Mesenchymal stem cell (in vitro differentiated cells and primary cell): Measurements from ENCODE around the gene ACRBP.
A peak's percentile ranks its signal among the peaks of the same experiment; 100 is the strongest.

Experiments
- DNase-seq: peaks from one replicate; pipeline ENCODE4 v3.0.0-alpha.2; 2013
- H2AFZ ChIP-seq: one replicate; pipeline ENCODE4 v1.6.1; 2013; ENCODE audit warnings: low read depth, mild to moderate bottlenecking, control low read depth, inconsistent platforms, low read length, moderate library complexity
- H2AK5ac ChIP-seq: 2 replicates; pipeline ENCODE4 v1.6.1; 2013; ENCODE audit warnings: low read length, moderate library complexity, mild to moderate bottlenecking, inconsistent platforms; ENCODE audit not compliant: severe bottlenecking
- H2BK120ac ChIP-seq: one replicate; pipeline ENCODE4 v1.6.1; 2013; ENCODE audit warnings: low read depth, mild to moderate bottlenecking, inconsistent platforms, low read length, moderate library complexity
- H2BK12ac ChIP-seq, 2 experiments: one replicate each; pipeline ENCODE4 v1.6.1; 2013; ENCODE audit warnings: inconsistent platforms in 2 of 2, low read length in 2 of 2, mild to moderate bottlenecking in 2 of 2, moderate library complexity in 2 of 2, control low read depth in 1 of 2
- H2BK15ac ChIP-seq: one replicate; pipeline ENCODE4 v1.6.1; 2013; ENCODE audit warnings: mild to moderate bottlenecking, low read depth, inconsistent platforms; ENCODE audit not compliant: poor library complexity, severe bottlenecking
- H2BK5ac ChIP-seq: 2 replicates; pipeline ENCODE4 v1.6.1; 2013; ENCODE audit warnings: low read depth, mild to moderate bottlenecking, low read length, control low read depth, inconsistent platforms; ENCODE audit not compliant: poor library complexity, severe bottlenecking
- H3K14ac ChIP-seq, 2 experiments: one replicate each; pipeline ENCODE4 v1.6.1; 2013; ENCODE audit warnings: inconsistent platforms in 2 of 2, low read length in 2 of 2, control low read depth in 1 of 2, mild to moderate bottlenecking in 1 of 2, moderate library complexity in 1 of 2
- H3K18ac ChIP-seq, 2 experiments: one replicate each; pipeline ENCODE4 v1.6.1; 2013; ENCODE audit warnings: inconsistent platforms in 2 of 2, low read length in 2 of 2, control low read depth in 1 of 2, low read depth in 1 of 2, mild to moderate bottlenecking in 1 of 2
- H3K23ac ChIP-seq, 2 experiments: one replicate each; pipeline ENCODE4 v1.6.1; 2013; ENCODE audit warnings: inconsistent platforms in 2 of 2, low read length in 2 of 2, mild to moderate bottlenecking in 2 of 2, moderate library complexity in 2 of 2, control low read depth in 1 of 2
- H3K27ac ChIP-seq: 2 replicates; pipeline ENCODE4 v1.5.1; 2013; ENCODE audit warnings: mild to moderate bottlenecking, moderate library complexity, low read length, control low read depth, inconsistent platforms; ENCODE audit not compliant: poor library complexity, severe bottlenecking
- H3K27me3 ChIP-seq, 2 experiments: 2 replicates each; pipeline versions ENCODE4 v1.6.1 to v1.7.0; 2013; ENCODE audit warnings: low read length in 2 of 2, mild to moderate bottlenecking in 2 of 2, moderate library complexity in 2 of 2, control low read depth in 1 of 2, inconsistent platforms in 1 of 2; ENCODE audit not compliant: control insufficient read depth in 1 of 2, insufficient read depth in 1 of 2
- H3K36me3 ChIP-seq, 2 experiments: 2 replicates each; pipeline versions ENCODE4 v1.6.1 to v1.7.0; 2013; ENCODE audit warnings: low read length in 2 of 2, control low read depth in 1 of 2, inconsistent platforms in 1 of 2, low read depth in 1 of 2, mild to moderate bottlenecking in 1 of 2; ENCODE audit not compliant: insufficient read depth in 2 of 2, control insufficient read depth in 1 of 2
- H3K4ac ChIP-seq, 2 experiments: one replicate each; pipeline ENCODE4 v1.6.1; 2013; ENCODE audit warnings: inconsistent platforms in 2 of 2, low read length in 2 of 2, mild to moderate bottlenecking in 2 of 2, moderate library complexity in 2 of 2, control low read depth in 1 of 2, low read depth in 1 of 2
- H3K4me1 ChIP-seq: 2 replicates; pipeline ENCODE4 v1.6.1; 2013; ENCODE audit warnings: low read depth, low read length, control low read depth; ENCODE audit not compliant: control insufficient read depth, insufficient read depth
- H3K4me2 ChIP-seq: 2 replicates; pipeline ENCODE4 v1.6.1; 2013; ENCODE audit warnings: low read length, mild to moderate bottlenecking, inconsistent platforms; ENCODE audit not compliant: poor library complexity, severe bottlenecking
- H3K4me3 ChIP-seq, 2 experiments: 2 replicates each; pipeline versions ENCODE4 v1.5.1 to v1.7.0; 2013; ENCODE audit warnings: low read length in 2 of 2, mild to moderate bottlenecking in 2 of 2, control low read depth in 1 of 2, low read depth in 1 of 2; ENCODE audit not compliant: insufficient read depth in 1 of 2
- H3K79me1 ChIP-seq: replicated peaks from 2 replicates; pipeline ENCODE4 v1.6.1; 2013; ENCODE audit warnings: mild to moderate bottlenecking, control low read depth, low read length, inconsistent platforms; ENCODE audit not compliant: poor library complexity, severe bottlenecking
- H3K9ac ChIP-seq: 2 replicates; pipeline ENCODE4 v1.7.0; 2013; ENCODE audit warnings: mild to moderate bottlenecking, low read length, moderate library complexity
- H3K9me3 ChIP-seq: 2 replicates; pipeline ENCODE4 v1.7.0; 2013; ENCODE audit warnings: mild to moderate bottlenecking, low read length; ENCODE audit not compliant: control insufficient read depth
- H4K8ac ChIP-seq: one replicate; pipeline ENCODE4 v1.6.1; 2013; ENCODE audit warnings: inconsistent platforms, mild to moderate bottlenecking, low read length, moderate library complexity
- H4K91ac ChIP-seq: one replicate; pipeline ENCODE4 v1.6.1; 2013; ENCODE audit warnings: mild to moderate bottlenecking, low read length, inconsistent platforms
- WGBS: methylation state at CpG from one replicate; pipeline ENCODE4 v1.1.7; 2013; ENCODE audit warnings: mixed read lengths; 5-methylcytosine and 5-hydroxymethylcytosine counted together

Gene ACRBP

GRCh38 chr12:6692888-6693287 is 45.7 kb upstream of the ACRBP start:
- WGBS, result no CpG with 5 or more reads among the region's 2 CpGs
- Histone ChIP-seq H2BK15ac (no peak overlapping the region), H3K9me3 (no peaks in the 10 kb centered on the region)

GRCh38 chr12:6691473-6691872 is 44.2 kb upstream of the ACRBP start:
- Histone ChIP-seq H2BK12ac (no peak overlapping the region), H3K4me2 (no peak overlapping the region), H4K91ac (no peak overlapping the region), H3K23ac (no peak overlapping the region), H3K4me3 (no peak overlapping the region), H3K14ac (no peak overlapping the region), H2BK15ac (no peak overlapping the region), H2BK120ac (no peak overlapping the region), H2AK5ac (no peak overlapping the region), H3K36me3 (peaks cover 6 to 27% of the 10 kb centered on the region in 2 experiments), H3K27ac (no peak overlapping the region), H2BK5ac (no peak overlapping the region), H3K4ac (no peak overlapping the region), H3K9me3 (no peaks in the 10 kb centered on the region), H3K79me1 (peaks cover 12% of the 10 kb centered on the region), H4K8ac (no peak overlapping the region), H2AFZ (no peak overlapping the region), H3K18ac (no peak overlapping the region), H3K9ac (no peak overlapping the region), H3K27me3 (peaks cover 0 to 7% of the 10 kb centered on the region in 2 experiments), H3K4me1 (peaks cover 7% of the 10 kb centered on the region)
- 73% methylated on average over 3 of the region's 4 CpGs for WGBS
- DNase-seq, result peak; percentile 58

More at GRCh38 chr12:6692888-6693287, 45.7 kb upstream of the ACRBP start:
- H4K8ac ChIP-seq, result no peak overlapping the region
- H3K23ac ChIP-seq, result no peak overlapping the region
- H3K4me3 ChIP-seq, result no peak overlapping the region
- peaks cover 12% of the 10 kb centered on the region for H3K79me1 ChIP-seq
- H2AFZ ChIP-seq, result no peak overlapping the region
- H3K36me3 ChIP-seq, result peaks cover 6 to 37% of the 10 kb centered on the region in 2 experiments
- H3K4me2 ChIP-seq, result no peak overlapping the region
- no peak overlapping the region for H2AK5ac ChIP-seq
- no peak overlapping the region for H4K91ac ChIP-seq
- peaks cover 0 to 9% of the 10 kb centered on the region in 2 experiments for H3K27me3 ChIP-seq
- no peak overlapping the region for H3K14ac ChIP-seq
- no peak overlapping the region for H2BK120ac ChIP-seq
- no peak overlapping the region for H3K4ac ChIP-seq
- H3K18ac ChIP-seq, result no peak overlapping the region
- H2BK5ac ChIP-seq, result no peak overlapping the region
- H3K4me1 ChIP-seq, result peaks cover 9% of the 10 kb centered on the region
- DNase-seq, result no peak
- H3K27ac ChIP-seq, result no peak overlapping the region
- H3K9ac ChIP-seq, result no peak overlapping the region
- H2BK12ac ChIP-seq, result no peak overlapping the region

- H2BK12ac ChIP-seq, result peak within 1 kb of the TSS in 1 of 2 experiments; percentile 79
- no peaks in the 10 kb centered on the region for H3K27me3 ChIP-seq
- DNase-seq, result peak; percentile 100
- peak within 1 kb of the TSS; percentile 62 for H2AFZ ChIP-seq
- H3K79me1 ChIP-seq, result peaks cover 11% of the 10 kb centered on the region
- peaks cover 9 to 10% of the 10 kb centered on the region in 2 experiments for H3K36me3 ChIP-seq
- H2BK5ac ChIP-seq, result peak within 1 kb of the TSS; percentile 46
- H4K8ac ChIP-seq, result peak within 1 kb of the TSS; percentile 100
- peak within 1 kb of the TSS; percentile 95 for H2BK120ac ChIP-seq
- peak within 1 kb of the TSS; percentile 86 to 92 for H3K14ac ChIP-seq
- peak within 1 kb of the TSS; percentile 87 to 96 for H3K4me3 ChIP-seq
- peak within 1 kb of the TSS; percentile 37 to 56 for H3K23ac ChIP-seq
- H3K4ac ChIP-seq, result peak within 1 kb of the TSS; percentile 73 to 83
- H2AK5ac ChIP-seq, result peak within 1 kb of the TSS; percentile 20
- peak within 1 kb of the TSS; percentile 84 for H3K27ac ChIP-seq
- peak within 1 kb of the TSS; percentile 94 for H3K9ac ChIP-seq
- peak within 1 kb of the TSS; percentile 93 to 97 for H3K18ac ChIP-seq
- peak within 1 kb of the TSS; percentile 95 for H2BK15ac ChIP-seq
- peak within 1 kb of the TSS; percentile 80 for H3K4me2 ChIP-seq
- 1% methylated on average over 28 of the region's 72 CpGs for WGBS
- H3K4me1 ChIP-seq, result peaks cover 7% of the 10 kb centered on the region
- H3K9me3 ChIP-seq, result no peaks in the 10 kb centered on the region
- H4K91ac ChIP-seq, result peak within 1 kb of the TSS; percentile 99
Observed at GRCh38 chr12:6688999-6689882, 42.0 kb upstream of the ACRBP start, which contains the start of gene ZNF384. Gene ZNF384, minus strand, starts transcription at chr12:6689375. Its CDS starts 9,855 bp downstream, at chr12:6679520.

- 3% methylated on average over 7 of the region's 13 CpGs for WGBS
- Histone ChIP-seq H2BK12ac (peak overlapping the region in 1 of 2 experiments; percentile 79), H2AFZ (no peak overlapping the region), H3K4me2 (peak overlapping the region; percentile 46), H3K4me1 (peaks cover 7% of the 10 kb centered on the region), H2BK120ac (no peak overlapping the region), H3K27me3 (no peaks in the 10 kb centered on the region), H3K4ac (peak overlapping the region in 1 of 2 experiments; percentile 83), H3K9me3 (no peaks in the 10 kb centered on the region), H3K23ac (peak overlapping the region in 1 of 2 experiments; percentile 56), H4K8ac (peak overlapping the region; percentile 74), H3K79me1 (peaks cover 11% of the 10 kb centered on the region), H3K9ac (peak overlapping the region; percentile 94), H3K4me3 (peak overlapping the region; percentile 87 to 96), H2AK5ac (peak overlapping the region; percentile 5), H3K14ac (peak overlapping the region in 1 of 2 experiments; percentile 29), H2BK5ac (no peak overlapping the region), H2BK15ac (no peak overlapping the region), H3K36me3 (peaks cover 11 to 14% of the 10 kb centered on the region in 2 experiments), H3K27ac (peak overlapping the region; percentile 84), H3K18ac (peak overlapping the region; percentile 6 to 93), H4K91ac (peak overlapping the region; percentile 79)
- no peak for DNase-seq
Observed at GRCh38 chr12:6688543-6688998, 41.3 kb upstream of the ACRBP start.
